ENCODE results near the gene NSG1. TPM values are rescaled to one million over a fixed set of nuclear protein-coding genes. Genes with fewer than 3 reads are reported as not detected.

The NSG1 gene
- total and polyA plus RNA-seq, 5 experiments from 2014 or later: 28.1 to 68.0 (median 66.1) TPM

DNA sequence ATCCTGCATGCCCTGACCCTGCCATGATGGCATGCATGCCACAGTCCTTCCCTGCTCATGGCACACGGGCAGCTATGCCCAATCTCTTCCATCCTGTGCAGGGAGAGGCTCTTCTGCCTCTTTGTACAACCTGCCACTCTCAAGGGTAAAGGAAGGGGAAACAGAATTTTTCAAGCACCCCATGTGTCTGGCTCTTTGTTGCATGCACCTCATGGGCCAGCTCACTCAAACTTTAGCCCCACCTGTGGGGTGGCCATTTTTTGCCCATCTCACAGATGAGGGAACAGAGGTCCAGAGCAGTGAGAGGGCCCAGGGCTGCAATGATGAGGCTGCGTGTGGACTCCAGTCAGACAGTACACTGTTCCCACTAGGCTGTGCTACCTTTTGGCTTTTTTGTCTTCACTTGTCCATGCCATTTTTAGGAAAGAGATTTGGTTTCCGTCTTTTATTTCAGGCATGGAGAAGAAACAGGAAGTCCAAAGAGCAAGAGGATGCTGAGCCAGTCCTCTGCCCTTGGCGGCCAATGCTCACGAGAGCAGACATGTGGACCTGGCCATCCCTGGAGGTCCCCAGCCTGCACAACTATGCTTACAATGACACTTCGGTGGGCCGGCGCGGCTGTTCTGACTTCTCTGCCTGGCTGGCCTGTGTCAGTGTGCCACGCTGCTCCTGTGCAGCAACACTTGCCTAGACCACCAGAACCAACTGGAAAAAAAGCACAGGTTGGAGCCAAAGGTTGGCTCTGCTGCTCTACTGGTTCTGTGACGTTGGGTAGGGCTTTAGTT, 45.6 kb downstream of the NSG1 start:
- Mint-ChIP-seq H3K27me3 (no peaks in the 10 kb centered on the region), H3K36me3 (peaks cover 0 to 28% (median 0%) of the 10 kb centered on the region in 3 donors), H3K4me1 (peaks cover 0 to 14% (median 5%) of the 10 kb centered on the region in 4 donors), H3K4me3 (no peak overlapping the region), H3K27ac (peak overlapping the region in 2 of 10 donors; percentile 22 to 38), H3K9me3 (no peaks in the 10 kb centered on the region)
- POLR2A ChIA-PET: interaction anchor here (0.9 to 2.5 kb wide), 3 partner anchors 20 to 173 kb away, joined by 3 to 12 read pairs (median 3); no protein-coding TSS in a partner anchor
- DNase-seq (peak in 1 of 10 donors; percentile 48), ATAC-seq (no peak)

DNA sequence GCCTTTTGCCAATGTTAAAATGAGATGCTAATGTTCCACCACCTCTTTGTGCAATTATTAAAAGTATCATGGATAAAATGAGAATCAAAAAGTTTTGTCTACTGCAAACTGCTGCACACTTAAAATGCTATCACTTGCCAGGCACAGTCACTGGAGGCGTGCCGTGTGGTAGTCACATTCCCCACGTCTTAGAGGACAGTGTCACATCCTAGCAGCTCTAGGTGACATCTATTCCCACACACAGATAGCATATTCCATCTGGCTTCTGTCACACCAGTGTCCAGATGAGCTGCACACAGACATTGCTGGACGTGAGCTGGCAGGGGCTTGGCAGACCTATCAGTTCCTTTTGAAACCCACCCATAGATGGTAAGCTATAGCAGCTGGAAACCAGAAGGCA, 47.0 kb downstream of the NSG1 start:
- Mint-ChIP-seq H3K36me3 (peaks cover 0 to 35% (median 0%) of the 10 kb centered on the region in 3 donors), H3K4me3 (no peak overlapping the region), H3K27ac (no peak overlapping the region), H3K9me3 (no peaks in the 10 kb centered on the region), H3K4me1 (peaks cover 0 to 14% (median 5%) of the 10 kb centered on the region in 4 donors), H3K27me3 (no peaks in the 10 kb centered on the region)
- POLR2A ChIA-PET: no interaction called here
- DNase-seq: no peak
- ATAC-seq: no peak

DNA sequence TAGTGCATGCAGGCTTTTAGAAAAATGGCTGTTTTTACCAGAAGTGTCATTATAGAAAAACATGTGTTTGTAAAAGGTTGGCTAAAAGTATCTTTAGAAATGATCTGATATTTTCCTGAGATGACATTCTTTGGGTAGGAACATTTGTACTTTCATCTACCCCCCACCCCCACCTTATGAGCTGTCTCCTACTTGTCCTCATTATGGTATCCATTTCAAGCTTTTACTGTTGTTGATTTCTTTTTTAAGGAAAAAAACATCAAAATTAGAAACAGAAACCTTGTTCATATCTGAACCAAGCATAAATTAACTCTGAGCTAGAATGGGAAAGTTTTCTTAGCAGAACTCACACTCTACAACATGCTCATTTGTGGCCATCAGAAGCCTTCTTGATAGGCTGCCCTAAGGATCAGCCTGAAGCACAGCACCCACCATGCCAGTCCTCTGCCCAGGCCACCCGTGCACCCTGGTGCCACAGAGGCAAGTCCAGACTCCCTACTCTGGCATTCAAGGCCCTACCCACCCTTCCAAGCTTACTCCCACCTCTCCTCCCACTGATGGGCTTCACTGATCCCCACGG, 49.4 kb downstream of the NSG1 start:
- H3K27ac Mint-ChIP-seq: peak overlapping the region in 2 of 10 donors; percentile 29 to 83
- ATAC-seq (no peak), DNase-seq (no peak)
- H3K27me3 Mint-ChIP-seq: no peaks in the 10 kb centered on the region
- peaks cover 0 to 35% (median 0%) of the 10 kb centered on the region in 3 donors for H3K36me3 Mint-ChIP-seq
- POLR2A ChIA-PET: no interaction called here
- no peak overlapping the region for H3K4me3 Mint-ChIP-seq
- peaks cover 0 to 5% (median under 1%) of the 10 kb centered on the region in 4 donors for H3K4me1 Mint-ChIP-seq
- no peaks in the 10 kb centered on the region for H3K9me3 Mint-ChIP-seq

DNA sequence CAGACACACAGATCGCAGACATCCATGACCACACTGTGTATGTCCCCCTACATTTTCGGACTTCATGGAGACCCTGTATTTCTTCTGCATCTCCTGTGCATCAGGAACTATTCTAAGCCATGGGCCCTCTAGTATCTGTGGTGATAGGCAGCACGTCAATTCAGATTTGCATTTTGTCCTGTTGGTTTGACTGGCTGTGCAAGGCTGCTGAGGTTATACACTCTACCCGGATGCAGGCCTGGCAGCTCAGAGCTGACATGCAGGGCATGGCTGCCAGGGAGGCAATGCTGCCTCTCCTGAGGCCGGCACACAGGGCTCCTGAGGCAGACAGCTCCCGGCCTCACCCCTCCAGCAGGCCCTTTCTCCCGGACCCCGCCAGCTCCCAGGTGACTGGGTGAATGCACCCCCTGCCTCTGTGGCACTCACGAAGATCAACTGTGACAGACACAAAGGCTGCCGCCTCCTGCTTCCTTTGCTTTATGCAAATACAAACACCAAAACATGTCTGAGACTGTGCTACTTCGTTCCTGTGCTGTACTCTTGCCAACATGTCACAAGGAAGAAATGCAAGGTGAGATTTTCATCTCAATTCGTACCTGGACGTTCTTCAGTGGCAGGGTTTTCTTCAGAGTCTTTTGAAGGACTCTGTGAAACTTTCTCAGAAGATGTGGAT, 51.0 kb downstream of the NSG1 start:
- DNase-seq: no peak
- Mint-ChIP-seq H3K36me3 (peaks cover 0 to 35% (median 0%) of the 10 kb centered on the region in 3 donors), H3K27ac (peak overlapping the region in 1 of 10 donors; percentile 27), H3K9me3 (no peaks in the 10 kb centered on the region), H3K27me3 (no peaks in the 10 kb centered on the region), H3K4me3 (no peak overlapping the region), H3K4me1 (peaks cover 0 to 2% (median 0%) of the 10 kb centered on the region in 4 donors)
- ATAC-seq: no peak
- POLR2A ChIA-PET: no interaction called here

DNA sequence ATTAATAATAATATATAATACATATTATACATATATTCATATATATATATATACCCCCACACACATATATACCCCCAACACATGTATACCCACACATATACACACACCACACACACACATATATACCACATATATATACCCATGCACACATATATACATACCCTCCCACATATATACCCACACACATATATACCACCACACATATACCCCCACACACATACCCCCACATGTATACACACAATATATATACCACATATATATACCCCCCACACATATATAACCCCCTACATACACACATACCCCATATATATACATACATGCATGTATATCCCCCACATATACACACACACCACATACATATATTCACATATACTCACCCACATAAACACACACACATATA, 52.0 kb downstream of the NSG1 start:
- Mint-ChIP-seq H3K4me1 (no peaks in the 10 kb centered on the region), H3K4me3 (no peak overlapping the region), H3K27me3 (no peaks in the 10 kb centered on the region), H3K27ac (no peak overlapping the region), H3K9me3 (no peaks in the 10 kb centered on the region), H3K36me3 (peaks cover 0 to 31% (median 0%) of the 10 kb centered on the region in 3 donors)
- DNase-seq (no peak), ATAC-seq (no peak)
- POLR2A ChIA-PET: no interaction called here

DNA sequence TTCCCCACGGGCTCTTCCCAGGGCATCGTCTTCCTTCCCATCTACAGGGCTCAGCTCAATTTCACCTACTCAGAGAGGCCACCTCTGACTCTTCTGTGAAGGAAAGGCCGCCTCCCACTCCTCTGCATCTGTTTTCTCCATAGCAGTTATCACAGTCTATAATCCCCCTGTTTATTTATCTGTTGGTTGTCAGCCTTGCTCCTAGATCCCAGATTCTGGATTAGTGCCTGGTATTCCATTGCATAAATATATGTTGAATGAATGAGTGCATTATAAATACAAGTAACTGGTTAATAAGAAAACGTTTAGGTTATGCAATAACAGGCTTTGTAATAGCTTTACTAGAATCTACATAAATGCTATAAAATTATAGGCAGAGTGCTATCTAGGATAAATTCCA, 52.9 kb downstream of the NSG1 start:
- H3K36me3 Mint-ChIP-seq: peaks cover 0 to 30% (median 0%) of the 10 kb centered on the region in 3 donors
- no peak overlapping the region for H3K27ac Mint-ChIP-seq
- H3K4me1 Mint-ChIP-seq: no peaks in the 10 kb centered on the region
- DNase-seq: no peak
- POLR2A ChIA-PET: no interaction called here
- no peaks in the 10 kb centered on the region for H3K9me3 Mint-ChIP-seq
- no peak for ATAC-seq
- H3K27me3 Mint-ChIP-seq: no peaks in the 10 kb centered on the region
- H3K4me3 Mint-ChIP-seq: no peak overlapping the region

DNA sequence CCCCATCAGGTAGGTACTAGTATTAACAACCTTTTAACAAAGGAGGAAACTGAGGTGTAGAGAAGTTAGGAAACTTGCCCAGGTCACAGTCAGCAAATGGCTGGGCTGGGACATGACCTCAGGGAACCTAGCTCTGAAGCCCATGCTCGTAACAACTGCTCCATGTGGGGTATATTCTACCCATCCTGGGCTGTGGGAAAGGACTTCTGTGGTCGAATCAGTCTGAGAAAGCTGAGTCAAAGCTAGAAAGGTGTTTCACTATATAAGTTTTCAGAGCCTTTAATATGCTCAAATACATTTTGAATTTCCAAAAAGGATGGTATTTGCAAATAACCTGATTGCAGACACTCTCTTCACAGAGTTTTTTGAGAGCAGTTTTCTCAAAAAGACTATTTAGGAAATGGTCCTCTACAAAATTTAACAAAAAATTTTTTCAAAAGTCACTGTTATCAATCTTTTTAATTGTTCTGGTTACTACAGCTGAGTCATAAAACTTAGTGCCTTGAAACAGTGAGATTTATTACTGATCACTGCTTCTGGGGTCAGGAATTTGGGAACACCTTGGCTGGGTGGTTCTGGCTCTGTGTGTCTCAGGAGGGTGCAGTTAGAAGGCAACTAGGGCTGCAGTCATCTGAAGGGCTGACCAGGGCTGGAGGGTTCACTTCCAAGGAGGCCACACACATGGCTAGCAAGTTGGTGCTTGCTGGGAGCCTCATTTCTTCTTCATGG, 53.6 kb downstream of the NSG1 start:
- Mint-ChIP-seq H3K9me3 (no peaks in the 10 kb centered on the region), H3K27ac (peak overlapping the region in 1 of 10 donors; percentile 37), H3K27me3 (no peaks in the 10 kb centered on the region), H3K4me3 (no peak overlapping the region), H3K36me3 (peaks cover 0 to 24% (median 0%) of the 10 kb centered on the region in 3 donors), H3K4me1 (no peaks in the 10 kb centered on the region)
- no peak for DNase-seq
- ATAC-seq: no peak
- POLR2A ChIA-PET: no interaction called here

DNA sequence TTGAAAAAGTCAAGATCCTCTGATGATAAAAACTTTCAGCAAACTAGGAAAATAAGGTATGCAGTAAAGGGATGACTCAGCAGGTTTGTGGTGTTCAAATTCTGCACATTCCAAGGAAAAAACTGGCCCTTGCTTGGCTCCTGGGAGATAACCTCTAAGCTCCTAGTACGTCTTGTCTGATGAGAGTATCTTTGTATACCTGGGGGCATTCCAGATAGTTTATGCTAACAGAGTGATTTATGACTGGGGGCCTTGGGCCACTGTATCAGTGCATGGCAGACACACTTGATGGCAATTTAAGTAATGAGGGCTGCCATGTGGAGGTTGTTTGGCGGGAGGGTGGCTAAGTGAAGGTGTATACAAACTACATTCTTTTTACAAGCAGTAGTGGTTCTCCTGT, 56.9 kb downstream of the NSG1 start:
- H3K9me3 Mint-ChIP-seq: no peaks in the 10 kb centered on the region
- H3K36me3 Mint-ChIP-seq: peaks cover 0 to 2% (median 0%) of the 10 kb centered on the region in 3 donors
- no peaks in the 10 kb centered on the region for H3K27me3 Mint-ChIP-seq
- H3K4me3 Mint-ChIP-seq: no peak overlapping the region
- ATAC-seq: no peak
- POLR2A ChIA-PET: no interaction called here
- no peaks in the 10 kb centered on the region for H3K4me1 Mint-ChIP-seq
- no peak for DNase-seq
- no peak overlapping the region for H3K27ac Mint-ChIP-seq

DNA sequence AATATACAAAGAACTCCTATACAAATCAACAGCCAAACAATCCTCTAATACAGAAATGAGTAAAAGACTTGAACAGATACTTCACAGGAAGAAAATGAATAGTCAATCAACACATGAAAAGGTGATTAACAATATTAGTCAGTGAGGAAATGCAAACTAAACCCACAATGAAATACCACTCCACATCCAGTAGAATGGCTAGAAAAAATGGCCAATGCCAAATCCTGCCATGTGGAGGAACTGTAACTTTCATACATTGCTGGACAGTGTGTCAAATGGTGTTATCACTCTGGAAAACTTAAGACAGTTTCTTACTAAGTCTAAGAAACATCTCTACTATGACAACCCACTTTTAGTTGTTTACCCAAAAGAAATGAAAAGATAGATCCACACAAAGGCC, 59.5 kb downstream of the NSG1 start:
- H3K27me3 Mint-ChIP-seq: no peaks in the 10 kb centered on the region
- POLR2A ChIA-PET: no interaction called here
- ATAC-seq (no peak), DNase-seq (no peak)
- no peaks in the 10 kb centered on the region for H3K4me1 Mint-ChIP-seq
- H3K4me3 Mint-ChIP-seq: no peak overlapping the region
- H3K36me3 Mint-ChIP-seq: peaks cover 0 to 7% (median 0%) of the 10 kb centered on the region in 3 donors
- H3K9me3 Mint-ChIP-seq: no peaks in the 10 kb centered on the region
- H3K27ac Mint-ChIP-seq: peak overlapping the region in 2 of 10 donors; percentile 20 to 24

DNA sequence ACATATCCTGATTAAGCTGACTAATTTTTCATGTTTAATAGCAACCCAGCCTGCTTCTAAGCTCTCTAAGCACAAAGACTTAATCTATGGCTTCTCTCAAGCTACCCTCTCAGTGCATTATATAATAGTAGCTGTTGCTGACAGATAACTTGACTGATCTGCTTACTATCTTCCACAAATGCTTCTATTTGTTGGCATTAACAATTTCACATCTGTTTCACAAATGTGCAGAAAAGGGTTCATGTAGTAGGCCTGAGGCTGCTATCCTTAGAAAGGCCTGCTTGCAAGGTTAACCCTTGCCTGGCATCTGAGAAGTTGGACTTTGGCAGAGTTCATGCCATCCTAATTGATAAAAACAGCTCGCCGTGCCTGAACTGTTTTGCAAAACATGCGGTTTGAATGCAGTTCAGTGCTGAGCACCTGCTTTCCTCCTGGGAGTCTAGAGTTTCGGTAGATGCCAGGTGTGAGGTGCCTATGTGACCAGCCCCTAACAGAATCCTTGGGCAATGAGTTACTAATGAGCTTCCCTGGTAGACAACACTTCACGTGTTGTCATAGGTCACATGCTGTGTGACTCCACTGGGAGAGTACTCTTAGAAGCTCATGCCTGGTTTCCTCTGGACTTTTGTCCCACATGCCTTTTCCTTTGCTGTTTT, 68.4 kb downstream of the NSG1 start:
- H3K36me3 Mint-ChIP-seq: peaks cover 9 to 78% (median 19%) of the 10 kb centered on the region in 3 donors

DNA sequence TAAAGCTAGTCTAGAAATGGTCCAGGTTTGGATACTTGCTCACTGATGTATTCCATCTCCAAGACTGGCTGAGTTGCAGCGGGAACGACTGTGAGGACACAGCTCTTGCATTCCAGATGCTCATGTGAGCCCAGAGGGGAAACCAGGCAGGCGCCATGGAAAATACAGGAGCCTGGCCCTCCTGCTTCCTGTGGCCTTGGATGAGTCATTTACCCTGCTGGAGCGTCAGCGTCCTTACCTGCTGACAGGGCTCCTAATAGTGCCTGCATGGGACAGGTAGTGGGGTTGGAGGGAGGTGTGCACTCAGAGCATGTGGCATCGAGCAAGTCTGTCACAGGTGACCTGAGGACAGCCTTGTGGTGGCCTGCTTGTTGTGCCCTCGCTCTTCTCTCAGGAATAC, 69.4 kb downstream of the NSG1 start:
- POLR2A ChIA-PET: no interaction called here
- H3K27me3 Mint-ChIP-seq: no peaks in the 10 kb centered on the region
- no peaks in the 10 kb centered on the region for H3K9me3 Mint-ChIP-seq
- H3K36me3 Mint-ChIP-seq: peaks cover 9 to 76% (median 19%) of the 10 kb centered on the region in 3 donors
- ATAC-seq (no peak), DNase-seq (no peak)
- peaks cover under 1 to 11% (median 3%) of the 10 kb centered on the region in 4 donors for H3K4me1 Mint-ChIP-seq
- no peak overlapping the region for H3K27ac Mint-ChIP-seq
- H3K4me3 Mint-ChIP-seq: no peak overlapping the region

More for the DNA sequence above, 68.4 kb downstream of the NSG1 start:
- peak overlapping the region in 1 of 10 donors; percentile 27 for H3K27ac Mint-ChIP-seq
- peaks cover 0 to 11% (median 0%) of the 10 kb centered on the region in 4 donors for H3K4me1 Mint-ChIP-seq
- no peaks in the 10 kb centered on the region for H3K27me3 Mint-ChIP-seq
- H3K9me3 Mint-ChIP-seq: no peaks in the 10 kb centered on the region
- H3K4me3 Mint-ChIP-seq: no peak overlapping the region
- ATAC-seq (no peak), DNase-seq (no peak)
- POLR2A ChIA-PET: no interaction called here

All from naive thymus-derived CD8-positive, alpha-beta T cell (primary cell).